Ascending aorta (tissue), 2 donors: ENCODE data around the gene NELFB. TPM values are rescaled to one million over a fixed set of nuclear protein-coding genes. Genes with fewer than 3 reads are reported as not detected.

Source experiments
- DNase-seq, 2 donors: peaks; one replicate each; pipeline ENCODE4 v3.0.0-alpha.2; 2019; ENCODE audit warnings: low spot score in 2 of 2
- H3K27ac ChIP-seq, 2 donors: fragments of 200-600 bp; sonication (generic); one replicate each; pipeline ENCODE4 v1.5.1; 2016 to 2017; ENCODE audit warnings: mild to moderate bottlenecking in 1 of 2
- H3K27me3 ChIP-seq: fragments of 200-600 bp; sonication (generic); one replicate; pipeline ENCODE4 v1.5.1; 2017
- H3K36me3 ChIP-seq, 2 donors: fragments of 200-600 bp; sonication (generic); one replicate each; pipeline ENCODE4 v1.5.1; 2016
- H3K4me1 ChIP-seq, 2 donors: fragments of 200-600 bp; sonication (generic); one replicate each; pipeline ENCODE4 v1.5.1; 2016 to 2017; ENCODE audit warnings: mild to moderate bottlenecking in 1 of 2
- H3K4me3 ChIP-seq, 2 donors: fragments of 200-600 bp; sonication (generic); one replicate each; pipeline ENCODE4 v1.5.1; 2016 to 2017; ENCODE audit warnings: mild to moderate bottlenecking in 1 of 2
- H3K9me3 ChIP-seq, 2 donors: fragments of 200-600 bp; sonication (generic); one replicate each; pipeline ENCODE4 v1.5.1; 2016
- CTCF ChIP-seq, 3 experiments: fragments of 200-600 bp in 2 of 3; fragments of 450-650 bp in 1 of 3; sonication (generic) in 2 of 3; IDR thresholded peaks; one replicate each; pipeline ENCODE4 v1.5.1; 2016 to 2019; ENCODE audit warnings: antibody characterized with exemption in 3 of 3, mild to moderate bottlenecking in 1 of 3, moderate library complexity in 1 of 3
- intact Hi-C: fragments of 100-400 bp; cut with DNase I; formaldehyde crosslinking; loops from one replicate; pipeline ENCODE4 v1.15.1; 2023
- total RNA-seq: library from RNA; depleted of rRNA; stranded (reverse); fragments of >200 nt; gene quantifications from one replicate; pipeline ENCODE4 v1.1.0, GENCODE V29; 2016

The NELFB gene
- total RNA-seq, 1 donor from 2014 or later, result 71.7 TPM

GRCh38 chr9:137319011-137319738 is 64.0 kb downstream of the NELFB start:
- Histone ChIP-seq H3K27ac (peak overlapping the region in 1 of 2 donors; percentile 54), H3K27me3 (peaks cover 17% of the 10 kb centered on the region), H3K36me3 (no peaks in the 10 kb centered on the region), H3K4me1 (peaks cover 7 to 10% of the 10 kb centered on the region in 2 donors), H3K4me3 (peak overlapping the region in 1 of 2 donors; percentile 8), H3K9me3 (no peaks in the 10 kb centered on the region)
- DNase-seq, result peak in 1 of 2 donors; percentile 74
- intact Hi-C loops, result no loop called here
- TF ChIP-seq CTCF (IDR thresholded peaks at IDR 0.05), result peak; percentile 28 to 68 (median 53)

DNA sequence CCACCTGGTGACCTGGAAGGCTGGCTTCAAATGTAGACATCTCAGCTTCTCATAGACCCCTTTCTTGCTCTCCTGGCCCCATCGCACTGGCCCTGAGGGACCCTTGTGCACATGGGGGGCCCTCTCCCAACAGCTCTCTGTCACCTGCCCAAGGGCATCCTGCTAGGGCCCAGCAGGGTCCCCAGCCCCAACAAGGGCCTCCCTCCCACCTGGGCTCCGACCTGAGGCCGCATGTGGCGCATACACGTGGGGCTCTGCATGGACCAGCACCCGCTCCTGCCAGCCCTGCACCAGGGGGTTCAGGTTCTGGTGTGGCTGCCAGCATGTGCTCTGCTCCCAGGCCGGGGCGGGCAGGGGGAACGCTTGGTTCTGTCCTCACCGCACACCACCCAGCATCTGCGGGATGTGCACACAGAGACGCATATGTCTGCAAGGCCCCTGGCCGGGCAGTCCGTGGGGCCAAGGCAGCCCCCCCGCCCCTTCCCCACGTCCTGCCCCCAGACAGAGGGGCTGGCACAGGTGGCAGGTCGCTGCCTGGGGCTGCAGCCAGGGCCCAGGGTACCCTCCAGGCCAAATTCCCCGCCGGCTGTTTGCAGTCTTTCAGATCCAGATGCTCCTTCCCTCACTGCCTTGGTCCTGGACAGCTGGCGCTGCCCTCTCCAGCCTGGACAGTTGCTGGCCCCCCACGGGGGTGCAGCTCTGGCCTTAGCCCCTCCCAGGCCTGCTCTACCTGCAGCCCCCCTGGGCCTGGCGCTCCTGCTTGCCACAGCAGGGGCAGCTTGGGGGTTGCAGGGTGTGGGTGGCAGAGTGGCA is 64.8 kb downstream of the NELFB start:
- no peaks in the 10 kb centered on the region for H3K9me3 ChIP-seq
- intact Hi-C loops, result no loop called here
- H3K27me3 ChIP-seq, result peaks cover 17% of the 10 kb centered on the region
- DNase-seq, result peak in 1 of 2 donors; percentile 61
- H3K27ac ChIP-seq, result no peak overlapping the region
- H3K4me1 ChIP-seq, result peaks cover 7 to 10% of the 10 kb centered on the region in 2 donors
- no peak overlapping the region for H3K4me3 ChIP-seq
- H3K36me3 ChIP-seq, result no peaks in the 10 kb centered on the region
- TF ChIP-seq CTCF (IDR thresholded peaks at IDR 0.05), result no peak

GRCh38 chr9:137320555-137321384 is 65.6 kb downstream of the NELFB start:
- H3K27me3 ChIP-seq, result peaks cover 15% of the 10 kb centered on the region
- intact Hi-C loops, result no loop called here
- peak in 1 of 2 donors; percentile 63 for DNase-seq
- no peaks in the 10 kb centered on the region for H3K36me3 ChIP-seq
- TF ChIP-seq CTCF (IDR thresholded peaks at IDR 0.05), result no peak
- peaks cover 7 to 8% of the 10 kb centered on the region in 2 donors for H3K4me1 ChIP-seq
- no peaks in the 10 kb centered on the region for H3K9me3 ChIP-seq
- no peak overlapping the region for H3K4me3 ChIP-seq
- H3K27ac ChIP-seq, result no peak overlapping the region

- H3K36me3 ChIP-seq, result no peaks in the 10 kb centered on the region
- H3K9me3 ChIP-seq, result no peaks in the 10 kb centered on the region
- peak in 1 of 2 donors; percentile 61 for DNase-seq
- H3K4me1 ChIP-seq, result no peaks in the 10 kb centered on the region
- no peak overlapping the region for H3K27ac ChIP-seq
- peaks cover 8% of the 10 kb centered on the region for H3K27me3 ChIP-seq
- H3K4me3 ChIP-seq, result no peak overlapping the region
- intact Hi-C loops, result no loop called here
- no peak for TF ChIP-seq CTCF (IDR thresholded peaks at IDR 0.05)
These were observed 66.7 kb downstream of the NELFB start for GRCh38 chr9:137321726-137322361.

Other genes with a start within 250 kb of the NELFB start
- gene ABCA2, start 227.1 kb upstream of the NELFB start, total RNA-seq, result 102 TPM
- not detected for gene FUT7, start 223.2 kb upstream of the NELFB start, total RNA-seq
- 579 TPM for gene NPDC1, start 209.2 kb upstream of the NELFB start, total RNA-seq
- not detected for gene ENTPD2, start 201.3 kb upstream of the NELFB start, total RNA-seq
- 8.7 TPM for gene SAPCD2, start 184.8 kb upstream of the NELFB start, total RNA-seq
- gene UAP1L1, start 177.8 kb upstream of the NELFB start, total RNA-seq, result 17.1 TPM
- gene MAN1B1, start 168.3 kb upstream of the NELFB start, total RNA-seq, result 85.3 TPM
- 176 TPM for gene DPP7, start 140.6 kb upstream of the NELFB start, total RNA-seq
- not detected for gene GRIN1, start 116.2 kb upstream of the NELFB start, total RNA-seq
- gene LRRC26, start 85.3 kb upstream of the NELFB start, total RNA-seq, result not detected
- not detected for gene TMEM210, start 83.3 kb upstream of the NELFB start, total RNA-seq
- gene ANAPC2, start 66.8 kb upstream of the NELFB start, total RNA-seq, result 24.1 TPM
- gene SSNA1, start 66.7 kb upstream of the NELFB start, total RNA-seq, result 123 TPM
- 2.8 TPM for gene TPRN, start 54.6 kb upstream of the NELFB start, total RNA-seq
- 24.3 TPM for gene TMEM203, start 49.7 kb upstream of the NELFB start, total RNA-seq
- gene NDOR1, start 49.6 kb upstream of the NELFB start, total RNA-seq, result 27.0 TPM
- gene RNF208, start 33.1 kb upstream of the NELFB start, total RNA-seq, result 6.7 TPM
- gene CYSRT1, start 30.2 kb upstream of the NELFB start, total RNA-seq, result not detected
- not detected for gene RNF224, start 27.8 kb upstream of the NELFB start, total RNA-seq
- gene SLC34A3, start 24.4 kb upstream of the NELFB start, total RNA-seq, result not detected
- gene TUBB4B, start 14.0 kb upstream of the NELFB start, total RNA-seq, result 403 TPM
- gene STPG3, start 4.0 kb upstream of the NELFB start, total RNA-seq, result not detected
- 38.3 TPM for gene TOR4A, start 22.4 kb downstream of the NELFB start, total RNA-seq
- gene NRARP, start 46.9 kb downstream of the NELFB start, total RNA-seq, result 51.7 TPM
- gene EXD3, start 167.8 kb downstream of the NELFB start, total RNA-seq, result 16.7 TPM
- 6.9 TPM for gene NOXA1, start 168.1 kb downstream of the NELFB start, total RNA-seq
- not detected for gene ENTPD8, start 186.0 kb downstream of the NELFB start, total RNA-seq
- gene NSMF, start 204.0 kb downstream of the NELFB start, total RNA-seq, result 231 TPM